Dedifferentiated amniotic fluid mesenchymal stem cell (primary cell): Measurements from ENCODE around the gene PRR11.
A peak's percentile ranks its signal among the peaks of the same experiment; 100 is the strongest.
"Not testable (repeated sequence)": the region's sequence is repeated elsewhere in the genome, so short reads cannot be mapped to it uniquely, and the experiment has no call there.

Experiments used
- DNase-seq: peaks from one replicate; pipeline ENCODE4 v3.0.0-alpha.2; 2016; ENCODE audit errors: extremely low spot score

The PRR11 gene

GRCh38 chr17:59155439-59156177 is at the start of gene PRR11:
TSS of gene PRR11 (plus strand) at chr17:59155746. CDS start at chr17:59169753, 14,007 bp downstream.
- DNase-seq: peak; percentile 100

- peak; percentile 24 for DNase-seq
Observed at GRCh38 chr17:59105852-59106462, 49.6 kb upstream of the PRR11 start.

GRCh38 chr17:59106463-59107305 is 48.9 kb upstream of the PRR11 start, which contains the start of gene TRIM37:
TSS of gene TRIM37 (minus strand) at chr17:59106880. CDS start at chr17:59106461, 419 bp downstream.
- peak; percentile 97 for DNase-seq

GRCh38 chr17:59107306-59107670 is 48.3 kb upstream of the PRR11 start:
- no peak for DNase-seq

DNA sequence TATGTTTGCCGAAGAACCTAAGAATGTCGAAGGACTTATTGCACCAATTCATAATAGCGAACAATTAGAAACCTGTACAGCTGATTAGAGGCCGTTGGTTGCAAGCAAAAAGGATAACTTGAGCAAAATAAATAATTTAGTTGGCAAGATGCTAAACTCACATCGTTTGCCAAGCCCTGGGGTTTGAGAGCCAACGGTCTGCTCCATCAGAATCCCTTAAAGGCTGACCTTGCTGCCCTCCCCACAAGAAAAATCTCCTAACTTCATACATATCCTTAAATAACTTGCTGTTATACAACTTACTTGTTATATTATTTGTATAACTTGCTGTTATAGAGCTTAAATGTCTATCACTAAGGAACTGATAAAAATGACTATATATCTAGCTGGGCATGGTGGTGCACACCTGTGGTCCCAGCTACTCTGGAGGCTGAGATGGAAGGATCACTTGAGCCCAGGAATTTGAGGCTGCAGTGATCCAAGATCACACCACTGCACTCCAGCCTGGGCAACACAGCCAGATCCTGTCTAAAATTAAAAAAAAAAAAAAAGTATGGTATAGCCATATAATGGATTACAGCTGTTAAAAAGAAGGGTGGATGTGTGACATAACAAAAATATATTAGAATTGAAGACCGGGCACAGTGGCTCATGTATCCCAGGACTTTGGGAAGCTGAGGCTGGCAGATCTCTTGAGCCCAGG is 47.0 kb upstream of the PRR11 start:
- no peak for DNase-seq

GRCh38 chr17:59110973-59111372 is 44.6 kb upstream of the PRR11 start:
- DNase-seq: no peak

DNA sequence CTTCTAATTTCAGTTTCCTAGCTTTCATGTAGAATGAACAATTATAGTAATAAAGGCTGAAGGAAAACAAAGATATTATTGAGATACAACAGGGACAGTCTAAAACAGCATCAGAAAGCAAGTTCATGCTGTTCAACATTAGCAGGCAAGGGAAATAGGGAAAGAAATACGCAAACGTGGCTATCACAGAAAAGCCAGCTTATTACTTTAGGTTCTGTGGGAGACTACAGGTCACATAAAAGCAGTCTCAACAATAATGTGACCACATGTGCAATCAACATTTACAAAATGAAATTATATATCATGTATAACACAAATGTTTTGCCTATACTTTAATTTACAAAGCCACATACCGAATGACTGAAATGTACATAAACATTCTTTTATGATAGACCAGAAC is 44.0 kb upstream of the PRR11 start:
- no peak for DNase-seq

GRCh38 chr17:59115474-59115873 is 40.1 kb upstream of the PRR11 start:
- no peak for DNase-seq

GRCh38 chr17:59121901-59122480 is 33.6 kb upstream of the PRR11 start:
- no peak for DNase-seq

- no peak for DNase-seq
Observed at GRCh38 chr17:59124665-59125064, 30.9 kb upstream of the PRR11 start.

DNA sequence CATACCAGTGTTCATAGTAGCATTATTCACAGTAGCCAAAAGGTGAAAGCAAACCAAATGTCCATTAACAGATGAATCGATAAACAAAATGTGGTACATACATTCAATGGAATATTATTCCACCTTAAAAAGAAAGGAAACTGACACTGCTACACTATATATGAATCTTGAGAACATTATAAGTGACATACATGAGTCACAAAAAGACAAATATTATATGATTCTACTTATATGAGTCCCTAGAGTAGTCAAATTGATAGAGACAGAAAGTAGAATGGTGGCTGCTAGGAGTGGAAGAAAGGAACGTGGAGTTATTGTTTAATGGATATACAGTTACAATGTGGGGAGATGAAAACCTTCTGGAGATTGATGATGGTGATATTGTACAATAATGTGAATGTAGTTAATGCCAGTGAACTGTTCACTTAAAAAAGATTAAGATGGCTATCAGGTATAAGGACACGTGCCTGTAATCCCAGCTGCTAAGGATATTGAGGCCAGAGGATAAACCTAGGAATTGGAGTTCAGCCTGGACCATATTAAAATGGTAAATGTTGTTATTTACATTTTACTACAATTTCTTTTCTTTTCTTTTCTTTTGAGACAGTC is 28.6 kb upstream of the PRR11 start:
- no peak for DNase-seq

GRCh38 chr17:59129814-59130213 is 25.7 kb upstream of the PRR11 start:
- DNase-seq: no peak

DNA sequence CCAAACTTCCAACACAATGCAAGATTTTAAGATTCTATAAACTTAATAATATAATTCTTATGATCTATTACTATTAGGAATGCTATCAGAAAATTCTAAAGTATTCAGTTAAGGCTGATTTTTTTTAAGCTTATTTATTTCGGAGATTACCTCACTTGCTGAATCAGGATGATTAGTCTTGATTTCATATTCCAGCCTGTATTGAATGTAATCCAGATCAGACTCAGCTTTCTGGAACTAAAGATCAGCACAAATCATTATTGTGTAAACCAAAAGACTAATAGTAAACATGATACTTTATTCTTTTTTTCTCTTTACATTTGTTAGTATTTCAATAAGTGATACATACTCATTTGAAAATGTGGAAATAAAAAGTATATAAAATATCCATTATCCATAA is 24.4 kb upstream of the PRR11 start:
- DNase-seq: no peak

DNA sequence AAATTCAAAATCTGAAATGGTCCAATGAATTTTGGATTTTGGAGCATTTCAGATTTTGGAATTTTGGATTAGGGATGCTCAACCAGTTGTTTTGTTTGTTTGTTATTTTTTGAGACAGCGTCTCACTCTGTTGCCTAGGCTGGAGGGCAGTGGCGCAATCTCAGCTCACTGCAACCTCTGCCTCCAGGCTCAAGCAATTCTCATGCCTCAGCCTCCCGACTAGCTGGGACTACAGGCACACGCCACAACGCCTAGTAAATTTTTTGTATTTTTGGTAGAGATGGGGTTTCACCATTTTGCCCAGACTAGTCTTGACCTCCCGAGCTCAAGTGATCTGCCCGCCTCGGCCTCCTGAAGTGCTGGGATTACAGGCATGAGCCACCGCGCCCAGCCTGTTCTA is 17.2 kb upstream of the PRR11 start:
- DNase-seq: not testable (repeated sequence)

DNA sequence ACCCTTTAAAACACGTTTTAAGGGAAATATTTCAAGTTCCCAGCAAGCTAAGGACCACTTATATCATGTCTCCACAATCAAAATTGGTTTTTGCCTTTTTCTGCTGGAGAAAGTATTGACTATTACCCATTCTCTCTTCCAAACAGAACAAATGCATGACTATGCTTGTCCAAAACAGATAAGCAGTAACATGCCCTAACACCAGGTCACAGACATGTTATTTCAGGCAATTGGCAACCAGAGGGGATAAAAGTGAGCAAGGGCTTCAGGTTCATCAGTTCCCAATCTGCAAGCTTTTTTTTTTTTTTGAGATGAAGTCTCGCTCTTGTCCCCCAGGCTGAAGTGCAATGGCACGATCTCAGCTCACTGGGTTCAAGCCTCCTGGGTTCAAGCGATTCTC is 15.6 kb upstream of the PRR11 start:
- DNase-seq: no peak

- DNase-seq: no peak
Observed at GRCh38 chr17:59141860-59142259, 13.7 kb upstream of the PRR11 start.

GRCh38 chr17:59145571-59146096 is 9.9 kb upstream of the PRR11 start:
- no peak for DNase-seq

GRCh38 chr17:59149051-59149450 is 6.5 kb upstream of the PRR11 start:
- DNase-seq: no peak

DNA sequence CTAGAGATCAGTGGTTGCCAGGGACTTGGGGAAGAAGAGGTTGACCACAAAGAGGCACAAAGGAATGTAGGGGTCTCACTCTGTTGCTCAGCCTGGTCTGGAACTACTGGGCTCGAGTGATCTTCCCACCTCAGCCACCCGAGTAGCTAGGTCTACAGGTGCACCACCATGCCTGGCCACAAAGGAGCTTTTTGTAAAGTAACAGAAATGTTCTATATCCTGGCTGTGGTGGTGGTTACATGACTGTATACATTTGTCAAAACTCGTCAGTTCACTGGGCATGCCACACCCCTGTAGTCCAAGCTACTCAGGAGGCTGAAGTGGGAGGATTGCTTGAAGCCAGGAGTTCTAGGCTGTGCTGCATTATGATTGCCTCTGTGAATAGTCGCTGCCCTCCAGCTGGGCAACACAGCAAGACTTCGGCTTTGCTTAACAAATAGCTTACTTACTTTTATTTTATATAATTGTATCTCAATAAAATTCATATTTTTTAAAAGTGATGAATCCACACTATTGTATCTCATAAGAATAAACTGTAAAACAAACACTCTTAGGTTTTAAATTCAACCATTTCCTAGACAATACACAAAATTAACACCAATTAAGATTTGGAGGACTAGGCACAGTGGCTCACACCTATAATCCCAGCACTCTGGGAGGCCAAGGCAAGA is 5.6 kb upstream of the PRR11 start:
- DNase-seq: no peak

DNA sequence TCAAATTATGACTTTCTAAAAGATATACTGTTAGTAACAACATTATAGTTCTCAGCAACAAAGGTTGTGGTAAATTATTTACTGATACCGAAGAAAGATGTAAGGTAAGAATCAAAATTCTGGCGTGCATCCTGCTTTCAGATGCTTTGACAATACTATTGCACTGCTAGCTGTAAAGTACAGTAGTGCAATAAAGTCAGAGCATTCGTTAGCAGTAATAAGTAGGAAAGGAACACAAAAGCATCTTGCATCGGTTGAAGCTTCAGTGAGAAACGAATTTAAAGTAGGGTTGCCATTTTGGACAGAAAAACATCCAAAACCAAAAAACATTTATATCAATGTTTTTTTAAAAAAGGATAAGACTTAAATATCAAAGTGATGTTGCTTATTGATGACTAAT is 4.5 kb upstream of the PRR11 start:
- no peak for DNase-seq
